ENCODE results near the gene ARSB. TPM values are rescaled to one million over a fixed set of nuclear protein-coding genes. Genes with fewer than 3 reads are reported as not detected.
A peak's percentile ranks its signal among the peaks of the same experiment; 100 is the strongest.

ARSB gene
- total RNA-seq, 4 donors from 2014 or later: 23.0 to 109 (median 52.6) TPM

GRCh38 chr5:78997090-78997489 lies 12.0 kb upstream of the ARSB start:
- no peak for TF ChIP-seq POLR2A (IDR thresholded peaks at IDR 0.05)
- TF ChIP-seq POLR2AphosphoS5 (IDR thresholded peaks at IDR 0.05): peak; percentile 31
- H3K36me3 ChIP-seq: no peaks in the 10 kb centered on the region
- 71 to 84% methylated on average over 2 of the region's 2 CpGs for WGBS, 2 donors (ENCODE audit: low coverage in 1 of 2)
- peaks cover 4 to 63% (median 6%) of the 10 kb centered on the region in 3 donors for H3K4me1 ChIP-seq
- H3K9me3 ChIP-seq: no peaks in the 10 kb centered on the region
- no peak overlapping the region for H3K4me3 ChIP-seq
- ATAC-seq: peak; percentile 51
- H3K27ac ChIP-seq: peak overlapping the region in 2 of 4 donors; percentile 4 to 24
- no peaks in the 10 kb centered on the region for H3K27me3 ChIP-seq

GRCh38 chr5:78995521-78996007 lies 10.5 kb upstream of the ARSB start:
- no peaks in the 10 kb centered on the region for H3K27me3 ChIP-seq
- H3K9me3 ChIP-seq: no peaks in the 10 kb centered on the region
- H3K4me1 ChIP-seq: peaks cover 0 to 48% (median 4%) of the 10 kb centered on the region in 3 donors
- ATAC-seq: no peak
- no peak overlapping the region for H3K4me3 ChIP-seq
- TF ChIP-seq POLR2A (IDR thresholded peaks at IDR 0.05) (no peak), CTCF (IDR thresholded peaks at IDR 0.05) (no peak), EP300 (IDR thresholded peaks at IDR 0.05) (no peak), POLR2AphosphoS5 (IDR thresholded peaks at IDR 0.05) (no peak)
- peak overlapping the region in 1 of 4 donors; percentile 24 for H3K27ac ChIP-seq
- 86% methylated on average over 2 of the region's 2 CpGs for WGBS, 2 donors (ENCODE audit: low coverage in 1 of 2)
- no peaks in the 10 kb centered on the region for H3K36me3 ChIP-seq

- no peaks in the 10 kb centered on the region for H3K27me3 ChIP-seq
These were observed 8.1 kb upstream of the ARSB start for GRCh38 chr5:78993165-78993564.

GRCh38 chr5:78992146-78992545 lies 7.0 kb upstream of the ARSB start:
- no peak for TF ChIP-seq POLR2AphosphoS5 (IDR thresholded peaks at IDR 0.05)
- TF ChIP-seq CTCF (IDR thresholded peaks at IDR 0.05): no peak
- TF ChIP-seq POLR2A (IDR thresholded peaks at IDR 0.05): no peak
- no peak for TF ChIP-seq EP300 (IDR thresholded peaks at IDR 0.05)
- Histone ChIP-seq H3K4me3 (no peak overlapping the region), H3K9me3 (no peaks in the 10 kb centered on the region), H3K36me3 (no peaks in the 10 kb centered on the region), H3K27ac (no peak overlapping the region), H3K27me3 (no peaks in the 10 kb centered on the region), H3K4me1 (peaks cover 0 to 14% (median 2%) of the 10 kb centered on the region in 3 donors)
- no peak for ATAC-seq
- WGBS, 2 donors (ENCODE audit: low coverage in 1 of 2): 74 to 75% methylated on average over 2 of the region's 2 CpGs

More at GRCh38 chr5:78993165-78993564, 8.1 kb upstream of the ARSB start:
- TF ChIP-seq POLR2A (IDR thresholded peaks at IDR 0.05) (no peak), EP300 (IDR thresholded peaks at IDR 0.05) (no peak), POLR2AphosphoS5 (IDR thresholded peaks at IDR 0.05) (no peak)
- ATAC-seq: no peak
- Histone ChIP-seq H3K4me3 (no peak overlapping the region), H3K4me1 (peaks cover 0 to 24% (median 4%) of the 10 kb centered on the region in 3 donors), H3K9me3 (no peaks in the 10 kb centered on the region), H3K27ac (no peak overlapping the region), H3K36me3 (no peaks in the 10 kb centered on the region)

- peak overlapping the region in 1 of 4 donors; percentile 40 for H3K27ac ChIP-seq
- no peak overlapping the region for H3K4me3 ChIP-seq
- 93 to 100% methylated on average over 1 to 11 of the region's 12 CpGs for WGBS, 2 donors (ENCODE audit: low coverage in 1 of 2)
- no peaks in the 10 kb centered on the region for H3K9me3 ChIP-seq
- TF ChIP-seq POLR2AphosphoS5 (IDR thresholded peaks at IDR 0.05): no peak
- TF ChIP-seq EP300 (IDR thresholded peaks at IDR 0.05): no peak
- TF ChIP-seq POLR2A (IDR thresholded peaks at IDR 0.05): no peak
- TF ChIP-seq CTCF (IDR thresholded peaks at IDR 0.05): no peak
- H3K36me3 ChIP-seq: no peaks in the 10 kb centered on the region
- ATAC-seq: no peak
- H3K27me3 ChIP-seq: no peaks in the 10 kb centered on the region
- H3K4me1 ChIP-seq: peaks cover 0 to 17% (median 0%) of the 10 kb centered on the region in 3 donors
These were observed 4.0 kb upstream of the ARSB start for GRCh38 chr5:78989080-78989479.

GRCh38 chr5:78985725-78986223 lies 664 bp upstream of the ARSB start:
- 3 to 25% methylated on average over 10 of the region's 11 CpGs for WGBS, 2 donors (ENCODE audit: low coverage in 1 of 2)
- Histone ChIP-seq H3K4me3 (peak overlapping the region; percentile 60 to 97), H3K36me3 (no peaks in the 10 kb centered on the region), H3K27me3 (no peaks in the 10 kb centered on the region), H3K27ac (peak overlapping the region; percentile 84 to 100 (median 98)), H3K4me1 (peaks cover 3 to 44% (median 8%) of the 10 kb centered on the region in 3 donors), H3K9me3 (no peaks in the 10 kb centered on the region)
- ATAC-seq: peak; percentile 5
- TF ChIP-seq EP300 (IDR thresholded peaks at IDR 0.05) (no peak), CTCF (IDR thresholded peaks at IDR 0.05) (no peak), POLR2A (IDR thresholded peaks at IDR 0.05) (no peak), POLR2AphosphoS5 (IDR thresholded peaks at IDR 0.05) (no peak)

Data from gastroesophageal sphincter (tissue), 4 donors.